ENCODE results near the gene BPIFB1.

DNA sequence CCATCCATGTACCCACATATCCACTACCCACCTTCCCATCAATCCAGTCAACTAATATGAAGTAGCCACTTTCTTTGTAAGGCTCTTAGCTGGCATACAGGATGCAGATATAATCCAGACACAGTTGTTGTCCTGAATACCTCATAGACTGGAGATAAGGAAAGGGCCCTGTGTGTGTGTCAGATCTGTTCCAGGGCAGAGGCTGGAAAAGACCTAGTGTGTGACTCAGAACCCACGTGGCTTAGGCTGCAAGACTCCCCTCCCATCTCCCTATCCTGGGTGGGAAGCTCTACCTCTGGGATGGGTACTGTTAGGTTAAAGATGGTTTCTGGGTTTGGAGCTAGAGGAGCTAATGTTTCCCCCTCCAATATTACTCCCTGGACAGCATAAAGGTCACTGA is 43.6 kb upstream of the BPIFB1 start:
- no peak for TF ChIP-seq YY1 (IDR thresholded peaks at IDR 0.05; ENCODE audit: insufficient read depth, insufficient read length)
- no peak for TF ChIP-seq ZNF274 (IDR thresholded peaks at IDR 0.05; ENCODE audit: low read depth, low read length)
- no peak for TF ChIP-seq SUZ12 (IDR thresholded peaks at IDR 0.05; ENCODE audit: extremely low read depth, insufficient read depth, insufficient read length)
